ENCODE data around the gene CALY.

- TF ChIP-seq, protein P1, sequence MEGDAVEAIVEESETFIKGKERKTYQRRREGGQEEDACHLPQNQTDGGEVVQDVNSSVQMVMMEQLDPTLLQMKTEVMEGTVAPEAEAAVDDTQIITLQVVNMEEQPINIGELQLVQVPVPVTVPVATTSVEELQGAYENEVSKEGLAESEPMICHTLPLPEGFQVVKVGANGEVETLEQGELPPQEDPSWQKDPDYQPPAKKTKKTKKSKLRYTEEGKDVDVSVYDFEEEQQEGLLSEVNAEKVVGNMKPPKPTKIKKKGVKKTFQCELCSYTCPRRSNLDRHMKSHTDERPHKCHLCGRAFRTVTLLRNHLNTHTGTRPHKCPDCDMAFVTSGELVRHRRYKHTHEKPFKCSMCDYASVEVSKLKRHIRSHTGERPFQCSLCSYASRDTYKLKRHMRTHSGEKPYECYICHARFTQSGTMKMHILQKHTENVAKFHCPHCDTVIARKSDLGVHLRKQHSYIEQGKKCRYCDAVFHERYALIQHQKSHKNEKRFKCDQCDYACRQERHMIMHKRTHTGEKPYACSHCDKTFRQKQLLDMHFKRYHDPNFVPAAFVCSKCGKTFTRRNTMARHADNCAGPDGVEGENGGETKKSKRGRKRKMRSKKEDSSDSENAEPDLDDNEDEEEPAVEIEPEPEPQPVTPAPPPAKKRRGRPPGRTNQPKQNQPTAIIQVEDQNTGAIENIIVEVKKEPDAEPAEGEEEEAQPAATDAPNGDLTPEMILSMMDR (IDR thresholded peaks at IDR 0.05; ENCODE audit: insufficient read depth, low read length, poor library complexity, severe bottlenecking): no peak
- TF ChIP-seq EZH2phosphoT487 (conservative IDR thresholded peaks at IDR 0.05; ENCODE audit: low read length): no peak
These were observed 41.8 kb upstream of the CALY start for GRCh38 chr10:133378251-133379096.
